Smooth muscle cell (in vitro differentiated cells): ENCODE results near the gene WDR74. TPM values are rescaled to one million over a fixed set of nuclear protein-coding genes. Genes with fewer than 3 reads are reported as not detected.
"Not testable (repeated sequence)": the region's sequence is repeated elsewhere in the genome, so short reads cannot be mapped to it uniquely, and the experiment has no call there.

ENCODE experiments used
- DNase-seq: peaks from one replicate; lab custom pipeline; 2025; ENCODE audit not compliant: unreplicated experiment; lab: John Stamatoyannopoulos, UW
- H2AFZ ChIP-seq: fragments of 200-600 bp; sonication (generic); 2 replicates; pipeline ENCODE4 v1.6.0; 2016; ENCODE audit warnings: antibody characterized with exemption, low read depth, mild to moderate bottlenecking
- H3F3A ChIP-seq: fragments of 200-600 bp; sonication (generic); 2 replicates; pipeline ENCODE4 v1.6.0; 2017; ENCODE audit warnings: antibody characterized with exemption, low read depth
- H3K27ac ChIP-seq: fragments of 200-600 bp; sonication (generic); 2 replicates; pipeline ENCODE4 v1.5.1; 2016; ENCODE audit warnings: low read depth, mild to moderate bottlenecking
- H3K27me3 ChIP-seq: fragments of 200-600 bp; sonication (generic); 2 replicates; pipeline ENCODE4 v1.6.1; 2016; ENCODE audit warnings: low read depth, mild to moderate bottlenecking
- H3K36me3 ChIP-seq: fragments of 200-600 bp; sonication (generic); 2 replicates; pipeline ENCODE4 v1.5.1; 2016; ENCODE audit warnings: low read depth
- H3K4me1 ChIP-seq: fragments of 200-600 bp; sonication (generic); 2 replicates; pipeline ENCODE4 v1.5.1; 2016; ENCODE audit warnings: low read depth
- H3K4me2 ChIP-seq: fragments of 200-600 bp; sonication (generic); 2 replicates; pipeline ENCODE4 v1.6.0; 2016; ENCODE audit warnings: mild to moderate bottlenecking
- H3K4me3 ChIP-seq: fragments of 200-600 bp; sonication (generic); 2 replicates; pipeline ENCODE4 v1.5.1; 2016; ENCODE audit warnings: mild to moderate bottlenecking
- H3K79me2 ChIP-seq: fragments of 200-600 bp; sonication (generic); 2 replicates; pipeline ENCODE4 v1.6.0; 2016; ENCODE audit warnings: low read depth, mild to moderate bottlenecking
- H3K9ac ChIP-seq: fragments of 200-600 bp; sonication (generic); 2 replicates; pipeline ENCODE4 v1.6.0; 2016; ENCODE audit warnings: low read depth
- H3K9me3 ChIP-seq: fragments of 200-600 bp; sonication (generic); replicated peaks from 2 replicates; pipeline ENCODE4 v1.5.1; 2016; ENCODE audit warnings: low read depth
- H4K20me1 ChIP-seq: fragments of 200-600 bp; sonication (generic); 2 replicates; pipeline ENCODE4 v1.6.0; 2016; ENCODE audit warnings: low read depth
- CTCF ChIP-seq: fragments of 200-600 bp; sonication (generic); IDR thresholded peaks from 2 replicates; pipeline ENCODE4 v1.5.1; 2017; ENCODE audit warnings: borderline replicate concordance, mild to moderate bottlenecking, antibody characterized with exemption; ENCODE audit not compliant: insufficient read depth, poor library complexity, severe bottlenecking
- whole genome bisulfite sequencing: methylation state at CpG from one replicate; pipeline ENCODE4 v1.1.7; 2016; ENCODE audit warnings: low lambda C conversion rate; 5-methylcytosine and 5-hydroxymethylcytosine counted together
- polyA plus RNA-seq: library from polyadenylated mRNA; unstranded; fragments of >200 nt; fragmentation: Nextera tagmentation; extraction: Ambion mirVana; gene quantifications from 2 replicates; pipeline ENCODE4 v1.2.1, GENCODE V29; 2016
- total RNA-seq: library from RNA; depleted of rRNA; stranded (reverse); fragments of >200 nt; gene quantifications from 2 replicates; pipeline ENCODE4 v1.2.3, GENCODE V29; 2014

The WDR74 gene
- total and polyA plus RNA-seq, 2 experiments from 2014 or later: 36.6 to 46.1 TPM

- peaks cover 20% of the 10 kb centered on the region for H3K79me2 ChIP-seq
Observed at GRCh38 chr11:62842171-62842741, 2.9 kb upstream of the WDR74 start.

GRCh38 chr11:62841361-62842170 is 2.2 kb upstream of the WDR74 start:
- peak; percentile 54 for DNase-seq
- Histone ChIP-seq H4K20me1 (no peaks in the 10 kb centered on the region), H3K27me3 (no peaks in the 10 kb centered on the region), H3K79me2 (peaks cover 26% of the 10 kb centered on the region), H3K4me1 (peaks cover 11% of the 10 kb centered on the region), H3K4me3 (peak overlapping the region; percentile 89), H3K4me2 (peak overlapping the region; percentile 91), H3K36me3 (no peaks in the 10 kb centered on the region), H3K9me3 (no peaks in the 10 kb centered on the region), H3F3A (peaks cover 29% of the 10 kb centered on the region), H3K27ac (peak overlapping the region; percentile 100), H3K9ac (peak overlapping the region; percentile 98), H2AFZ (peak overlapping the region; percentile 96)
- TF ChIP-seq CTCF: no peak
- under 1% methylated on average over 33 of the region's 33 CpGs for WGBS

More at GRCh38 chr11:62842171-62842741, 2.9 kb upstream of the WDR74 start:
- Histone ChIP-seq H3K9me3 (no peaks in the 10 kb centered on the region), H4K20me1 (no peaks in the 10 kb centered on the region), H3K36me3 (no peaks in the 10 kb centered on the region), H3K4me3 (peak overlapping the region; percentile 58), H3K4me2 (peak overlapping the region; percentile 91), H3K4me1 (peaks cover 11% of the 10 kb centered on the region), H2AFZ (peak overlapping the region; percentile 96), H3K9ac (peak overlapping the region; percentile 98), H3K27ac (peak overlapping the region; percentile 100), H3F3A (peaks cover 29% of the 10 kb centered on the region), H3K27me3 (no peaks in the 10 kb centered on the region)
- 4% methylated on average over 30 of the region's 30 CpGs for WGBS
- TF ChIP-seq CTCF: no peak
- no peak for DNase-seq

GRCh38 chr11:62840721-62841360 is 1.5 kb upstream of the WDR74 start:
- WGBS: under 1% methylated on average over 41 of the region's 41 CpGs
- not testable (repeated sequence) for H4K20me1 ChIP-seq, H3K36me3 ChIP-seq, H2AFZ ChIP-seq, H3K9me3 ChIP-seq, H3K27me3 ChIP-seq
- Histone ChIP-seq H3K27ac (peak overlapping the region; percentile 100), H3F3A (peaks cover 29% of the 10 kb centered on the region), H3K4me1 (peaks cover 11% of the 10 kb centered on the region), H3K79me2 (peaks cover 26% of the 10 kb centered on the region), H3K4me2 (peak overlapping the region; percentile 87), H3K9ac (peak overlapping the region; percentile 96), H3K4me3 (peak overlapping the region; percentile 89)
- DNase-seq: peak; percentile 77

- Histone ChIP-seq H3K4me1 (peaks cover 5% of the 10 kb centered on the region), H3K9me3 (no peaks in the 10 kb centered on the region), H3K36me3 (no peaks in the 10 kb centered on the region), H3K4me3 (no peak overlapping the region), H3K27ac (no peak overlapping the region), H3K4me2 (no peak overlapping the region), H2AFZ (no peak overlapping the region), H3K9ac (no peak overlapping the region), H3K79me2 (peaks cover 61% of the 10 kb centered on the region), H3F3A (peaks cover 5% of the 10 kb centered on the region), H4K20me1 (peaks cover 12% of the 10 kb centered on the region), H3K27me3 (no peaks in the 10 kb centered on the region)
- no peak for TF ChIP-seq CTCF
- 94% methylated on average over 7 of the region's 8 CpGs for WGBS
- DNase-seq: no peak
Observed at GRCh38 chr11:62835336-62835735, 4.1 kb downstream of the WDR74 start.
